PC-3 (cell line): ENCODE data around the gene ITGA7. TPM values are rescaled to one million over a fixed set of nuclear protein-coding genes. Genes with fewer than 3 reads are reported as not detected.

Experiments used
- ATAC-seq: fragments of 200-7000 bp; cut with Tn5 transposase; 2 replicates; pipeline ENCODE4 v1.9.1; 2020; ENCODE audit warnings: mild to moderate bottlenecking, moderate library complexity
- BruUV-seq: library from RNA; stranded (reverse); fragments of 400-500 nt; replicated peaks from 2 replicates; lab custom pipeline; 2021; lab: Mats Ljungman, UMichigan
- CTCF ChIA-PET: fragments of 300-600 bp; sonication (Branson Sonifier 250); formaldehyde crosslinking; loops from one replicate; lab custom pipeline; 2022; ENCODE audit warnings: antibody characterized with exemption; lab: Charles Lee
- POLR2A ChIA-PET: fragments of 300-600 bp; sonication (Branson Sonifier 250); formaldehyde crosslinking; loops from one replicate; lab custom pipeline; 2022; ENCODE audit warnings: antibody characterized with exemption; ENCODE audit not compliant: unreplicated experiment; lab: Charles Lee
- DNase-seq: peaks from one replicate; pipeline ENCODE4 v3.0.0-alpha.2; 2015
- H2AFZ ChIP-seq: fragments of 300-600 bp; sonication (generic); 2 replicates; pipeline ENCODE4 v1.6.0; 2016; ENCODE audit warnings: antibody characterized with exemption, low read length
- H3F3A ChIP-seq: fragments of 300-600 bp; sonication (generic); one replicate; pipeline ENCODE4 v1.6.0; 2017; ENCODE audit warnings: antibody characterized with exemption, low read length, control low read depth, mild to moderate bottlenecking; ENCODE audit not compliant: unreplicated experiment
- H3K27ac ChIP-seq: fragments of 300-600 bp; sonication (generic); 2 replicates; pipeline ENCODE4 v1.5.1; 2016; ENCODE audit warnings: mild to moderate bottlenecking, low read length
- H3K27me3 ChIP-seq: fragments of 300-600 bp; sonication (generic); 2 replicates; pipeline ENCODE4 v1.6.1; 2016; ENCODE audit warnings: low read length, mixed read lengths
- H3K36me3 ChIP-seq: fragments of 300-600 bp; sonication (generic); 2 replicates; pipeline ENCODE4 v1.6.1; 2016; ENCODE audit warnings: low read depth, mixed run types, low read length, mixed read lengths
- H3K4me1 ChIP-seq: fragments of 300-600 bp; sonication (generic); 2 replicates; pipeline ENCODE4 v1.5.1; 2016; ENCODE audit warnings: low read length; ENCODE audit not compliant: insufficient read depth
- H3K4me2 ChIP-seq: fragments of 300-600 bp; sonication (generic); 2 replicates; pipeline ENCODE4 v1.6.0; 2016; ENCODE audit warnings: low read length
- H3K4me3 ChIP-seq: fragments of 300-600 bp; sonication (generic); 2 replicates; pipeline ENCODE4 v1.5.1; 2016; ENCODE audit warnings: mild to moderate bottlenecking, low read length, mixed read lengths
- H3K79me2 ChIP-seq: fragments of 300-600 bp; sonication (generic); 2 replicates; pipeline ENCODE4 v1.6.1; 2017; ENCODE audit warnings: low read length, mixed read lengths
- H3K9ac ChIP-seq: fragments of 300-600 bp; sonication (generic); 2 replicates; pipeline ENCODE4 v1.6.0; 2016; ENCODE audit warnings: mild to moderate bottlenecking, low read length
- H3K9me2 ChIP-seq: fragments of 300-600 bp; sonication (generic); replicated peaks from 2 replicates; pipeline ENCODE4 v1.6.1; 2016; ENCODE audit warnings: mixed run types, low read length, mixed read lengths
- H3K9me3 ChIP-seq: fragments of 300-600 bp; sonication (generic); 2 replicates; pipeline ENCODE4 v1.6.1; 2016; ENCODE audit warnings: low read length, mixed read lengths
- H4K20me1 ChIP-seq: fragments of 300-600 bp; sonication (generic); 2 replicates; pipeline ENCODE4 v1.6.1; 2016; ENCODE audit warnings: low read length, mixed read lengths
- CTCF ChIP-seq: fragments of 300-600 bp; sonication (generic); conservative IDR thresholded peaks from 2 replicates; pipeline ENCODE4 v1.5.1; 2017; ENCODE audit warnings: antibody characterized with exemption, low read depth, mild to moderate bottlenecking, low read length
- EZH2 ChIP-seq: fragments of 300-600 bp; sonication (generic); IDR thresholded peaks from one replicate; pipeline ENCODE4 v1.6.1; 2017; ENCODE audit warnings: antibody characterized with exemption, mild to moderate bottlenecking, low read length; ENCODE audit not compliant: unreplicated experiment
- EZH2phosphoT487 ChIP-seq: fragments of 300-600 bp; sonication (generic); IDR thresholded peaks from 2 replicates; pipeline ENCODE4 v1.6.1; 2018; ENCODE audit warnings: mild to moderate bottlenecking, antibody characterized with exemption, low read length, borderline replicate concordance
- intact Hi-C: fragments of 100-400 bp; cut with micrococcal nuclease; formaldehyde crosslinking; loops from 2 replicates; pipeline ENCODE4 v1.9.0; 2023
- total RNA-seq: library from RNA; depleted of rRNA; stranded (reverse); fragments of >200 nt; gene quantifications from 2 replicates; pipeline ENCODE4 v1.2.3, GENCODE V29; 2014

The ITGA7 gene
- total RNA-seq, 1 experiment from 2014 or later: 4.4 TPM

- CTCF ChIA-PET: interaction anchor here (1.4 to 2.1 kb wide), 2 partner anchors 10 to 47 kb away, joined by 8 to 14 read pairs; a partner anchor contains a TSS
- no peaks in the 10 kb centered on the region for H3F3A ChIP-seq
- H3K9ac ChIP-seq: peak overlapping the region; percentile 97
- no peaks in the 10 kb centered on the region for H3K9me2 ChIP-seq
- BruUV-seq: no TSS peak
- peak; percentile 50 for DNase-seq
- H4K20me1 ChIP-seq: peaks cover 8% of the 10 kb centered on the region
- H3K9me3 ChIP-seq: no peaks in the 10 kb centered on the region
- peak overlapping the region; percentile 98 for H3K27ac ChIP-seq
- intact Hi-C loops: no loop called here
- H2AFZ ChIP-seq: peak overlapping the region; percentile 84; the same call in 1 of the 2 replicates
- ATAC-seq: peak; percentile 4
- peaks cover 27% of the 10 kb centered on the region for H3K36me3 ChIP-seq
- H3K4me3 ChIP-seq: peak overlapping the region; percentile 88
- H3K4me2 ChIP-seq: peak overlapping the region; percentile 99
- H3K27me3 ChIP-seq: no peaks in the 10 kb centered on the region
- POLR2A ChIA-PET: interaction anchor here (0.6 to 2.0 kb wide), 4 partner anchors 10 to 269 kb away, joined by 3 to 7 read pairs (median 5); partner anchors contain the start of gene SUOX
- peaks cover 31% of the 10 kb centered on the region for H3K4me1 ChIP-seq
- H3K79me2 ChIP-seq: peaks cover 37% of the 10 kb centered on the region
- no peak for TF ChIP-seq EZH2
- no peak for TF ChIP-seq CTCF
- TF ChIP-seq EZH2phosphoT487: no peak
These were observed 20.7 kb upstream of the ITGA7 start for GRCh38 chr12:55728186-55728938.

GRCh38 chr12:55727643-55728185, 20.0 kb upstream of the ITGA7 start:
- peak; percentile 44 for ATAC-seq

More at GRCh38 chr12:55727643-55728185, 20.0 kb upstream of the ITGA7 start:
- Histone ChIP-seq H3F3A (no peaks in the 10 kb centered on the region), H3K9ac (peak overlapping the region; percentile 97), H3K36me3 (peaks cover 27% of the 10 kb centered on the region), H3K9me2 (no peaks in the 10 kb centered on the region), H4K20me1 (peaks cover 8% of the 10 kb centered on the region), H3K79me2 (peaks cover 37% of the 10 kb centered on the region), H3K27ac (peak overlapping the region; percentile 98), H3K4me2 (peak overlapping the region; percentile 99), H3K9me3 (no peaks in the 10 kb centered on the region), H2AFZ (peak overlapping the region; percentile 22; the same call in 1 of the 2 replicates), H3K4me3 (peak overlapping the region; percentile 88), H3K4me1 (peaks cover 31% of the 10 kb centered on the region), H3K27me3 (no peaks in the 10 kb centered on the region)
- intact Hi-C loops: no loop called here
- ChIA-PET POLR2A (no interaction called here), CTCF (interaction anchor here (0.9 kb wide), 1 partner anchor 9 kb away, joined by 3 read pairs; no protein-coding TSS in a partner anchor)
- BruUV-seq: TSS peak; percentile 35
- TF ChIP-seq EZH2: no peak
- TF ChIP-seq CTCF: no peak
- no peak for TF ChIP-seq EZH2phosphoT487
- DNase-seq: peak; percentile 73
